HTERT RPE-1 (cell line): ENCODE data around the gene BRMS1.
"Not testable (repeated sequence)": the region's sequence is repeated elsewhere in the genome, so short reads cannot be mapped to it uniquely, and the experiment has no call there.

Source experiments
- in situ Hi-C: fragments of 300-500 bp; cut with MboI; formaldehyde crosslinking; loops from 4 replicates; pipeline ENCODE4 v1.14.3; 2020; ENCODE audit warnings: low sequenced_read_pairs

The BRMS1 gene, protein sequence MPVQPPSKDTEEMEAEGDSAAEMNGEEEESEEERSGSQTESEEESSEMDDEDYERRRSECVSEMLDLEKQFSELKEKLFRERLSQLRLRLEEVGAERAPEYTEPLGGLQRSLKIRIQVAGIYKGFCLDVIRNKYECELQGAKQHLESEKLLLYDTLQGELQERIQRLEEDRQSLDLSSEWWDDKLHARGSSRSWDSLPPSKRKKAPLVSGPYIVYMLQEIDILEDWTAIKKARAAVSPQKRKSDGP

DNA sequence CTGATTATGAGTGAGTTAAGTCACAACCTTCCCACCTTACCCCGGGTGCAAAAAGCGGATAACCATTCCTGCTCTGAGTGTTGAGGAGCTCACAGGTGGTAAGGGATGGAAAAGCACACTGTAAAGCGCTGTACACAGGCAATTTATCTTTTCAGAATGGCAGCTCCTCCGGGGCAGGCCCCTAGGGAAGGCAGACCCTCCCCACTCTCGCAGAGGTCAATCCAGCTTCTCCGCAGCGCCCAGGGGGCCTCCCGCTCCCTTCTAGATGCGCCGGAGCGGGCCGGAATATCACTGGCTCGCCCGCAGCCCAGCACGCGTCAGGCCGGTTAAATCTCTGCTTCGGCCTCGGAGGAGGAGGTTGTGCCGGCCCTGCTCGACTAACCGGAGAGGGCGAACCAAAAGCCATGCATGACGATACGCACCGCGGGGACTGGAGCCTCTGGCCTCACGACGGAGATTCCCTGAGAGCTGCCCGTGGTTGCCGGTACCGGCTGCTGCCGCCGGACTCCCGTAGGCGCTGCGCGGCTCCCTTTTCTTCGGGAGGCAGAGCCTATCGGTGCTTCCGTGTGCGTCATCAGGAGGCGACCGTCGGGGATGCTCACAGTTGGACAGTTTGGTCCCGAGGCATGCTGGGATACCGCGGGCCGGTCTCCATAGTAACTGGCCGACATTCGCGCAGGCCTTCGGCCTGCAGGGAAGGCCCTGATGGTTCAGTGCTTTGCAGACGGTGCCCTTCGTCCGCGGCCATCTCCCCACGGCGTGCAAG is at the start of gene BRMS1:
Gene BRMS1, minus strand, starts transcription at position 555 of the 766 bp plus-strand sequence. CDS start 2,870 bp downstream, outside the sequence.
- in situ Hi-C loops = no loop called here

DNA sequence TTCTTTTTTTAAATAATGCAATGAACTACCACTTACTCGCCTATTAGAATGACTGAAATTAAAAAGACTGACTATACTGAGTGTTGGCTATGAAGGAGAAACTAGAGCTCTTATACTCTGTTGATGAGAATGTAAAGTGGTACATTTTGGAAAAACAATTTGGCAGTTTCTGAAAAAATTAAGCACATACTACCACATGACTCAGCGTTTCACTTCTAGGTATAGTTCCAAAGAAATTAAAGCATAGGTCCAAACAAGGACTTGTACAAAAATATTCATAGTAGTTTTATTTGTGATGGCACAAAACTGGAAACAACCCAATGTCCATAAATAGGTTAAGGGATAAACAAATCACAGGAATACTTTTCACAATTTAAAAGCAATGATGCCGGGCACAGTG is 49.0 kb upstream of the BRMS1 start:
- in situ Hi-C loops = no loop called here

DNA sequence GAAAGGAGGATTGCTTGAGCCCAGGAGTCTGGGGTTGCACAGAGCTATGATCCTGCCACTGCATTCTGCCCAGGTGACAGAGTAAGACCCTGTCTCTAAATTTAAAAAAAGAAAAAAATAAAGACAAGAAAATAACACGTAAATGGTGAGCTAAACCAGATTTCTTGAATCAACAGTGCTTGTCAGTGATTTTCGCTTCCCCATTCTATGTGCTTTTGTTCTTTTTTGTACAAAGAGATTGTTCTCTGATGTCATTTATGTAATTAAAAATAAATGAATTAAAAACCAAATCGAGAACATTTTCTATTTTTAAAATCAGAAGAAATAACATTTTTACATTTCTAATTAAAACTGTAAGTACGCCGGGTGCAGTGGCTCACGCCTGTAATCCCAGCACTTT is 46.4 kb upstream of the BRMS1 start:
- in situ Hi-C loops = no loop called here

DNA sequence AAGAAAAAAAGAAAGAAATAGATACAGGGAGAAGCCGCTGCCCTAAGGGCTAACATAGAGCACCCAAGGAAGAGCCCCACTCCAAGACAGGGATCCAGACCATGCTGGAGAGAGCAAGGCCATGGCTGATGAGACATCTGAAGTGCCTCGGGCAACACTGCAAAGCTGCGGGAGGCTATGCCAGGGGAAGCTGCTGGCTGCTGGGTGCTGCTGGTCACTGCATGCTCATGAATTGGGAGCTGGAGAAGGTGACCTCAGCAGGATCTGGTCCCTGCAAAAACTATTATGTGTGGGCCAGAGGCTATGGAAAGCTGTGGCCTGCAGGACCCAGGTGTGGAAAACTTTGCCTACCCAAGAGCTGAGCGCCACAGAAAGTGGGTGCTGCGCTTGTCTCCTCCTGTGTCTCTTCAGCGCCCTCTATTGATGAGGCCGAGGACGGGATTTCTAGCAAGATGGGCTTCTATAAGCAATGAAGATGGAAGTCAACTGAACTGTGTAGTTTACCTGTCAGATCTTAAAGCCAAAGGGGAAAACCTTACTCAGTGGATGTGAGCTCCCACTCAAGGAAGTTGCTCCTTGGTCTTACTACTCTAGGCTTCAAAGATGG is 44.0 kb upstream of the BRMS1 start:
- in situ Hi-C loops = no loop called here

DNA sequence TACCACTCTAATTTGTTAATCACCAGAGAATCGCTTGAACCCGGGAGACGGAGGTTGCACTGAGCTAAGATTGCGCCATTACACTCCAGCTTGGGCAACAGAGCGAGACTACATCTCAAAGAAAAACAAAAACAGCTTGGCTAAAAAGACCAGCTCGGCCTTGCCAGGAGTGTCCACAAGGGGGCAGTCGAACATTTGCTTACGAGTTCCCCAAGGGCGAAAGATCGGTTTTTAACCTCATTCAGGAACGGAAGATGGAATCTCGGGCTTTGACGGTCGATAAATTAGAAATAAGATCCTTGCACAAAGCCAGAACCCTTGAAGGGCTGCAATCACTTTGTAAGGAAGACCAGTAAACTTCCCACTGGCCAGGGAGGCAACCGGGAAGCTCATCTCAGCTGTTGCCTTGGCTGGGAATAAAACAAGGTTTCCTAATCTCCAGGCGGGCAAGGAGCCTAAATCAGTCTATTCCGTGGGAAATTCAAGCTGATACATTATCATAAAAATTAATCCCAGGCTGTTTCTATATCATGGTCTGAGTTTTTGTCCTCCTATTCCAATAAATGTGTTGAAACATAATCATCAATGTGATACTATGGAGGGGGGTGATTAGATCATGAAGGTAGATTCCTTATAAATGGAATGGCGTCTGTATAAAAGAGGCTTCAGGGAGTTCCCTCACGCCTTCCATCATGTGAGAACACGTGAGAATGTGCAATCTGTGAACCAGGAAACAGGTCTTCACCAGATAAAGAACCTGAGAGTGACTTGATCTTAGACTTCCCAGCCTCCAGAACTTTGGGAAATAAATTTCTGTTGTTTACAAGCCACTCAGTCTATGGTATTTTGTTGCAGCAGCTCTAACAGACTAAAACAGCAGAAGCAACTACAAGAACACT is 41.5 kb upstream of the BRMS1 start:
- in situ Hi-C loops = no loop called here

DNA sequence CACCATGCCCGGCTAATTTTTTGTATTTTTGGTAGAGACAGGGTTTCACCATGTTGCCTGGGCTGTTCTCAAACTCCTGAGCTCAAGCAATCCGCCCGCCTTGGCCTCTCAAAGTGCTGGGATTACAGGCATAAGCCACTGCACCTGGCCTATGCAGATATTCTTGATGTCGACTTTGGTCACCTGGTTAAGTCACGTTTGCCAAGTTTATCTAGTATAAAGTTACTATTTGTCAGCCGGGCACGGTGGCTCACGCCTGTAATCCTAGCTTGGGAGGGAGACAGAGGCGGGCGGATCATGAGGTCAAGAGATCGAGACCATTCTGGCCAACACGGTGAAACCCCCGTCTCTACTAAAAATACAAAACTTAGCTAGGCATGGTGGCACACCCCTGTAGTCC is 39.4 kb upstream of the BRMS1 start:
- in situ Hi-C loops = not testable (repeated sequence)

DNA sequence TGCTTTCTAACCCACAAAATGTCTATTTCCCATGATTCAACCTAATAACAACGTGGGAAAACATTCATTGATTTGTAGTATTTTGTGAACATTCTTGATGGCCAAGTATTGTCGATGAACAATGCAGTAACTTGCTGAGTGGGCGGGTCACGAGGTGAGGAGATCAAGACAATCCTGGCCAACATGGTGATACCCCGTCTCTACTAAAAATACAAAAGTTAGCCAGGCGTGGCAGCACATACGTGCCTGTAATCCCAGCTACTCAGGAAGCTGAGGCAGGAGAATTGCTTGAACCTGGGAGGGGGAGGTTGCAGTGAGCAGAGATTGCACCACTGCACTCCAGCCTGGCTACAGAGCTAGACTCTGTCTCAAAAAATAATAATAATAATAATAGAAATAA is 35.4 kb upstream of the BRMS1 start:
- in situ Hi-C loops = not testable (repeated sequence)

DNA sequence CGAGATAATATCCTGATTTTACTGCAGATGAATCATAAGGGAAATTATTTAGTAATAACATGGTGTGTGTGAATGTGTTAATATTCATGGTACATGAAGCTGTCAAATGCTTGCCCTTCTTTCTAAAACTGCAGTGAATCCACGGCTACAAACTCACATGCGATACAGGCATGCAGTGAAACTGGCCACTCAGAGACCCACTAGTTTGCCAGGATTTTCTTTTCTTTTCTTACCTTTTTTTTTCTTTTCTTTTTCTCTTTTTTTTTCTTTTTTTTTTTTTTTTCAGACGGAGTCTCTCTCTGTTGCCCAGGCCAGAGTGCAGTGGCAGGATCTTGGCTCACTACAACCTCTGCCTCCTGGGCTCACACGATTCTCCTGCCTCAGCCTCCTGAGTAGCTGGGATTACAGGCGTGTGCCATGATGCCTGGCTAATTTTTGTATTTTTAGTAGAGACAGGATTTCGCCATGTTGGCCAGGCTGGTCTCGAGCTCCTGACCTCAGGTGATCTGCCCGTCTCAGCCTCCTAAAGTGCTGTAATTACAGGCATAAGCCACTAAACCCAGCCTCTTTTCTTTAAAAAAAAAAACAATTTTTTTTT is 28.9 kb upstream of the BRMS1 start:
- in situ Hi-C loops = not testable (repeated sequence)

DNA sequence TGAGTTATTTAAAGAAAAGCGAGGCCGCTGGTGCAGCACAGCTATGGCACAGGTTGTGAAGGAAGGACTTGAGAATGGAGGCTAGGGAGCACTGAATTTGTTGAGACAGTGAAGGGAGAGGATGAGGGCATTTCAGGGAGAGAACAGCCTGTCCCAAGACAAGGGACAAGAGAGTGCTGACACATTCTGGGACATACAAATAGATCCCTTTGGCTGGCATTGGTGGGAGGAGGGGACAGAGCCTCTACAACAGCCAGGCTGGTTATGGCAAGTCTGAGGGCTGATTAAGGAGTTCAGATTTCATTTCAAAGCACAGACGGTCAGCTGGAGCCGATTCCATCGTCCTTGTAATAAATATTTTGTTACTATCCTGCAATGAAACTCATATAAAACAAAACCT is 28.4 kb upstream of the BRMS1 start:
- in situ Hi-C loops = no loop called here

DNA sequence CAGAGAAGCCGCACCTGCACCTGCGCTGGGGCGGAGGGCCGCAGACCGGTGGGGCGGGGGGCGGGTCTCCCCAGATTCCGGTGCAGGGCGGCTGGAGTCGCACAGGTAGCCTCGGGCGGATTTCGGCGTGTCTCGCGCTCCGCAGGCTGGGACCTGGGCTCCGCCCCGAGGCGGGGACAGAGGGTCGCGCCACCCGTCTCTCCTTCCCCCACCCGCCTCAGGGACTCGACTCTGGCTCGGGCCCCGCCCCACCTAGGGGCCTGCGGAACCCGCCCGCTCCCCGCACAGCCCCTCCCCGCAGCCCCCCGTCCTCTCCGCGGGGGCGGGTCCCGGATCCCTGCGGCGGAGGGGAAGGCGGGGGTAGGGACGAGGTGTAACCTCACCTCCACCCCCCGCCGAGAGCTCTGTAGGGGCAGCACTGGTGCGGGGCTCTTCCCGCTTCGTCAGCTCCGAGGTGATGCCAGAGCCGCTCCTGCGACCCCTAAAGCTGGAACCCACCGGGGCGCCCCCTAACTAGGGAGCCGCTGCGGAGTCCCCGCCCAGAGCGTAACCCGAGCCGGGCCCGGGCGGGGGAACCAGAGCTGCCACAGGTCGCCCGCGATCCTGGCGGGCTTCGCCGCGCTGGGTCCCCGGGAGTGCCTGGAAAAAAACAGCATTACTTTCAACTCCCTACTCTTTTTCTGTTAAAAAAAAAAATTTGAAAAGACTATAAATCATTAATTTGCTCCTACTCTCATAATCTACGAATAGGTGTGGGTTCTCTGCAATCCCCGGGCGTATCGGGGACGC is 26.9 kb upstream of the BRMS1 start, which contains the start of gene SLC29A2:
Gene SLC29A2, minus strand, starts transcription at position 134 of the 789 bp plus-strand sequence. CDS start 169 bp downstream, outside the sequence.
- in situ Hi-C loops = no loop called here

DNA sequence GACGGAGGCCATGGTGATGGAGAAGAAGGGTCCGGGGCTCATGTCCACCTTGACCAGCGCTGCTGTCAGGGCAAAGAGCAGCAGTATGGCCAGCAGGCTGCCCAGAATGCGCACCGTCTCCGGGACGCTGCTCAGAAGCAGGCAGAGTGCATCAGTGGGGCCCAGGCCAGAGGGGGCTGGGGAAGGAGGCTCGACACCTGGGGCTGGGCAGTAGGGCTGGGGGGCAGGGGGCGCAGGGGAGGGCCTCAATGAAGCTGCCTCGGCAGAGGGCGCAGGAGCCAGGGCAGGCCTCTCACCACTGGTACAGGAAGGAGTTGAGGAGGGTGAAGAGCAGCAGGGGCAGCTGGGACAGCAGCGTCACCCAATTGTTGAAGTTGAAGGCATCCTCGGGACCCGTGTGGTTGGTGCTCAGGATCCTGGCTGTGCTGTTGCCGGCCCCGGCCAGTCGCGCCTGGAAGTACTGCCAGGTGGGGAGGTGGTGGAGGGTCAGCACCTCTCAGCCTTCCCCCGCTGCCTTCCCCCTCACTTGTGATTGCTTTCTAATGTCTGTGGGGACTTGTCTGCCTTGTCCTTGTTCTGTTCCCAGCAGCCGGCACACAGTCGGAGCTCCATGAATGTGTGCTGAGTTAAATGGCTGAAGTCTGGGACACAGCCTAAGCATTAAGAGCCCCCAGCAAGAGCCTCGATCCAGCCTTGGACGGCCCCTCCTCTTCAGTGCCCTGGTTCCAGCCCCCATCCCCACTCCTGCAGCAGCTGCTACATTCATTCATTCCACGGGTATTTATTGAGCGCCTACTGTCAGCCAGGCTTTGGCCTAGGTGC is 24.4 kb upstream of the BRMS1 start:
- in situ Hi-C loops = no loop called here

DNA sequence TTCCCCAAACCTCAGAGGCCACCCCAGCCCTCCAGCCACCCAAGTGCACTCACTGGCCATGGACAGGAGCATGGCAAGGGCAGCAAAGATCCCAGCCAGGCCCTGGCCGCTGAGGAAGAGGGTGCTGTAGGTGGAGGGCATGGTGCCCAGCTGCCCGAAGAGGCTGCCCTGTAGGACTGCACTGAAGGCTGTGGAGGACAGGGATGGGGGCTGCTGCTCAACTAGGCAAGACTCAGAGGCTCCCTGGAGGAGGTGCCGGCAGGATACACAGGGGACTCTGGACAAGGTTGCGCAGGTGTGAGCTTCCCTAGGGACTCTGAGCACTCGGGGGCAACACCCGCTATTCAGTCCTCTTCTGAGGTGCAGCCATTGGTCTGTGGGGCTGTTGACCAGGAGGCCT is 23.6 kb upstream of the BRMS1 start:
- in situ Hi-C loops = no loop called here

DNA sequence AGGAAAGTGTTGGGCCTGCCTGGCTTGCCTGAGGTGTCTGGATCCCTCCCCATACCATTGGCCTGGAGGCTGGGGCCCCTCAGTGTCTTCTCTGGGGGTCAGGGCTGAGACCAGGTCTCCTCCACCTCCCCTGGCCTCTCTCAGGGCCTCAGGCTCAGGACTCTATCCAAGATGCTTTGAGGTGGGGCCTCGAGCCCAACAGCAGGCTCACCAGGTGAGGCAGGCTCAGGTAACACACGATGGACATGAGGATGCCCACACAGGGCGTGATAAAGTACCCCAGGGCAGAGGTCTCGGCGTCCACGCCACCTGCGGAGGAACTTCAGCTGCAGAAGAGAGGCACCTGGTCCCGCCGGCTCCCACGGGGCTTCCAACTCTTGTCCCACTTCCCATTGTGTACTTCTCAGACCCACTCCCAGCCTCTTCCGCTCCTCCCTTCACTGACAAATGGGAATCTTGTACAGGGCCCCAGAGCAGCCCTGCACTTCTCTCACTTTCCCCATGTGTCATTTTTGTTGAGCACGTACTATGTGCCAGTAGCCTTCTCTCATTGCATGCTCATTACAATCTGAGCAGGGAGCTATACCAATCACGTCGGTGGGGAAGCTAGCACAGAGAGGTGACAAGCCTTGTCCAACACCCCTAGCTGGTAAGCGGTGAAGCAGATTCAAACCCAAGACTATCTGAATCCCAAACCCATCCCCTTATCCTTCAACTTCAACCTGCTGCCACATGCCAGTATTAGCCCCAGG is 22.8 kb upstream of the BRMS1 start:
- in situ Hi-C loops = no loop called here

DNA sequence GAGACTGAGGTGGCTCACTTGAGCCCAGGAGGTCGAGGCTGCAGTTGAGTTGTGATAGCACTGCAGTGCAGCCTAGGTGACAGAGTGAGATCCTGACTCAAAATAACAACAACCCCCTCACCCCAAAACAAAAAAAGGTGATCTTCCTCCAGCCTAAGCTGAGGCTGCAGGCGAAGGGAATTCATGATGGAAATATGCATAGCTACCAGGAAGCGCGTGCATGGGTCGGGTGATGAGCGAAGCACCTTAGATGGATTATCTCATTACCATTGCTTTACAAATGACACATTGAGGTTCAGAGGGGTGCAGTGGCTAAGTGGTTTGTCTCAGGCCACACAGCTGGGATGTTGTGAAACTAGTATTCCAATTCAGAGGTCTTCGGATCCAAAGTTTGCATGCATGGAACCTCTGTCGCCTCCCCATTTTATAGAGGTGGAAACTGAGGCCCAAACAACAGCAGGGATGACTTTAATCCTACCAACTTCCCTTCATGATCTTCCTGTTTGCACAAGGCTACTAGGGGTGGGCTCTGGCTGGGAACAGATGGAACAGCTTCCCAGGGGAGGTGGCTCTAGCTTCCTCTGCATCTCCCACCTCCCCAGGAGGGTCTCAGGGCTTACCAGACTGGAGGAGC is 22.1 kb upstream of the BRMS1 start:
- in situ Hi-C loops = no loop called here

DNA sequence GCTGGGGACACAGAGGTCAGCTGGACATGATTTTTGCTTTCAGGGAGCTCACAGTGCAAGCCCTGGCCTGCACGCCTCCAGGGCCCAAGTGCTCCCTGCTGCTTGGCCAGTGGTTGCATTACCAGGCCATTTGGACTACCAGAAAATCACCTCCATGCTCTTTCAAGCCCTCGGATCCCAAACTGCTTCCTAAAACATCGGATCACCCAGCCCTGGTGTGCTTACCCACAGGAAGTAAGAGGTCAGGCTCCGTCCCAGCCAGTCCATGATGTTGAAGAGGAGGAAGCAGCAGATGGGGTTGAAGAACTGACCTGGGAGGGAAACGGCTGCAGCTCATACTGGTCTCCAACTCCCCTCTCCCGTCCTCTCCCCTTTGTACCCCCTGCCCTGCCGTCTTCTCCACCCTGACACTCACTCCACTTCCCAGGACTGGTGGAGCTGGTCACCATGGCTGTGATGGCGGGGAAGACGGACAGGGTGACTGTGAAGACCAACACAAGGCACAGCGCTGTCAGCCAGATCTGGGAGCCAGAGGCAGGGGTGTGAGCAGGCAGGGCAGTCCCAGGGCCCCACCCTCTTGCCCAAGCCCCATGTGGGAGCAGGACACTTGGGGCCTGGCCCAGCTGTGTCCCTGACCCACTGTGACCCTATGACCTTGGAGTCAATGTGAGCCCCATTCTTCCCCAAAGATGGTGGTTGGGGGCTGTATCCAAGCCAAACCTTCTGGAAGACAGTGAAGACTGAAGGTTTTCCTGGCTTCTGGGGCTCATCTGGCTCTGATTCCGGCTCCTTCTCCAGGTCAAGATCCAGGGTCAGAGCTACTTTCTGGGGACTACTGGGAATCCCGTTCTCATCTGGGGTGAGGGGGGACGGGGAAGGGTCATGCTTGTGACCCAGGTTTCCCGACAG is 21.1 kb upstream of the BRMS1 start:
- in situ Hi-C loops = no loop called here

DNA sequence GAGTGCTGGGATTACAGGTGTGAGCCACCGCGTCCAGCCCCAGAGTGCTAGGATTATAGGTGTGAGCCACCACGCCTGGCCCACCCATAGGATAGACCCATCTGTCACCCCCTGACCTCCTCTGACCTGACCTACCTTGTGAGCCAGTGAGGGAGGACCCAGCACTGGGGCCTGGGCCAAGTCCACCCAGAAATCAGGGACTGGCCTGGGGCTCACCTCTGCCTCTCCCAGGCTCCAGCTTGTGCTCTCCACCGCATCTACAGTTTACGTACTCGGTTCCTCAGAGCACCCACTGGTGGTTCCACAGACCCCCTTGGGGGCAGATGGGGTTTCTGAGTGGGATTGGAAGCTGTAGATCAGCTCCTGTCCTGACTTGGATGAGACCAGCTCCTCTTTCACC is 20.3 kb upstream of the BRMS1 start:
- in situ Hi-C loops = no loop called here
